HepG2 (cell line): ENCODE data around the gene C10orf143.
A peak's percentile ranks its signal among the peaks of the same experiment; 100 is the strongest.

Experiments used
- SOX5 ChIP-seq: IDR thresholded peaks from 2 replicates; pipeline ENCODE4 v1.6.1; 2016; ENCODE audit warnings: borderline replicate concordance
- ZNF30 ChIP-seq: sonication (generic); formaldehyde crosslinking; IDR thresholded peaks from 2 replicates; pipeline ENCODE4 v1.5.0; 2020; ENCODE audit warnings: mild to moderate bottlenecking, missing genetic modification reagents
- ZNF430 ChIP-seq: sonication (generic); formaldehyde crosslinking; IDR thresholded peaks from 2 replicates; pipeline ENCODE4 v1.9.0; 2021; ENCODE audit warnings: mild to moderate bottlenecking, missing genetic modification reagents

- TF ChIP-seq ZNF30 (CRISPR knock-in tag) (no peak), ZNF430 (no peak), SOX5 (0 out of 2 replicates have a peak, but pooled peaks have one; percentile 22)
Observed at GRCh38 chr10:130136226-130137089, 25.8 kb upstream of the C10orf143 start, which contains the start of gene GLRX3.
